Measurements from ENCODE around the gene LHFPL3.

- TF ChIP-seq CTCF (IDR thresholded peaks at IDR 0.05; ENCODE audit: low read depth, low read length, poor library complexity, severe bottlenecking) (no peak), EZH2phosphoT487 (IDR thresholded peaks at IDR 0.05; ENCODE audit: borderline replicate concordance, low read length) (no peak)
Measured at GRCh38 chr7:104480529-104480928, 152.1 kb downstream of the LHFPL3 start.
